ENCODE measurements around the gene PHKB. TPM values are rescaled to one million over a fixed set of nuclear protein-coding genes. Genes with fewer than 3 reads are reported as not detected.
A peak's percentile ranks its signal among the peaks of the same experiment; 100 is the strongest.

Gene PHKB
- total and polyA plus RNA-seq, 2 donors (not counting 1 experiment from before 2014, with no cell fraction given) = 79.0 to 103 TPM

- Histone ChIP-seq H3K36me3 (ENCODE audit: control insufficient read depth, insufficient read depth, low read length) (no peaks in the 10 kb centered on the region), H3K79me2 (ENCODE audit: control insufficient read depth, insufficient read depth, low read length) (no peaks in the 10 kb centered on the region), H3K9ac (ENCODE audit: insufficient read depth, low read length) (no peak overlapping the region), H3K4me3 (replicated peaks in 1 of 4; ENCODE audit: control extremely low read depth in 1 of 4, insufficient read depth in 1 of 4, low read depth in 3 of 4, low read length in 4 of 4) (no peak overlapping the region), H3K27me3 (ENCODE audit: control insufficient read depth, insufficient read depth, low read length) (no peaks in the 10 kb centered on the region), H4K20me1 (ENCODE audit: control insufficient read depth, extremely low read depth, insufficient read depth, low read length) (no peaks in the 10 kb centered on the region), H2AFZ (ENCODE audit: low read length) (no peak overlapping the region), H3K9me3 (ENCODE audit: control insufficient read depth, insufficient read depth, low read depth, low read length) (no peaks in the 10 kb centered on the region), H3K4me2 (ENCODE audit: extremely low read depth, insufficient read depth, low read length) (no peak overlapping the region), H3K27ac (ENCODE audit: insufficient read depth, low read length) (no peak overlapping the region), H3K4me1 (ENCODE audit: control insufficient read depth, extremely low read depth, insufficient read depth, low read length) (no peaks in the 10 kb centered on the region)
- DNase-seq (ENCODE audit: low read depth in 2 of 2) = peak in 1 of 2 donors; percentile 52
- TF ChIP-seq CTCF (conservative IDR thresholded peaks at IDR 0.05 in 1 of 2, IDR thresholded peaks at IDR 0.05 in 1 of 2; ENCODE audit: low read depth in 1 of 2, low read length in 2 of 2) (no peak), EZH2 (IDR thresholded peaks at IDR 0.05; ENCODE audit: low read length, missing control alignments) (no peak)
Measured at GRCh38 chr16:47504599-47504998, 43.5 kb downstream of the PHKB start.

- Histone ChIP-seq H3K27me3 (ENCODE audit: control insufficient read depth, insufficient read depth, low read length) (no peaks in the 10 kb centered on the region), H3K27ac (ENCODE audit: insufficient read depth, low read length) (no peak overlapping the region), H3K36me3 (ENCODE audit: control insufficient read depth, insufficient read depth, low read length) (no peaks in the 10 kb centered on the region), H3K9ac (ENCODE audit: insufficient read depth, low read length) (no peak overlapping the region), H3K9me3 (ENCODE audit: control insufficient read depth, insufficient read depth, low read depth, low read length) (no peaks in the 10 kb centered on the region), H4K20me1 (ENCODE audit: control insufficient read depth, extremely low read depth, insufficient read depth, low read length) (no peaks in the 10 kb centered on the region), H3K4me2 (ENCODE audit: extremely low read depth, insufficient read depth, low read length) (no peak overlapping the region), H2AFZ (ENCODE audit: low read length) (no peak overlapping the region), H3K4me3 (replicated peaks in 1 of 4; ENCODE audit: control extremely low read depth in 1 of 4, insufficient read depth in 1 of 4, low read depth in 3 of 4, low read length in 4 of 4) (no peak overlapping the region), H3K4me1 (ENCODE audit: control insufficient read depth, extremely low read depth, insufficient read depth, low read length) (no peaks in the 10 kb centered on the region), H3K79me2 (ENCODE audit: control insufficient read depth, insufficient read depth, low read length) (no peaks in the 10 kb centered on the region)
- no peak for DNase-seq (ENCODE audit: low read depth in 2 of 2)
- TF ChIP-seq EZH2 (IDR thresholded peaks at IDR 0.05; ENCODE audit: low read length, missing control alignments) = no peak
- no peak for TF ChIP-seq CTCF (conservative IDR thresholded peaks at IDR 0.05 in 1 of 2, IDR thresholded peaks at IDR 0.05 in 1 of 2; ENCODE audit: low read depth in 1 of 2, low read length in 2 of 2)
Measured at GRCh38 chr16:47506800-47507199, 45.7 kb downstream of the PHKB start.

- no peak overlapping the region for H3K9ac ChIP-seq (ENCODE audit: insufficient read depth, low read length)
- no peak overlapping the region for H3K4me2 ChIP-seq (ENCODE audit: extremely low read depth, insufficient read depth, low read length)
- no peak overlapping the region for H2AFZ ChIP-seq (ENCODE audit: low read length)
- H3K27ac ChIP-seq (ENCODE audit: insufficient read depth, low read length) = no peak overlapping the region
- no peaks in the 10 kb centered on the region for H3K9me3 ChIP-seq (ENCODE audit: control insufficient read depth, insufficient read depth, low read depth, low read length)
- DNase-seq (ENCODE audit: low read depth in 2 of 2) = peak in 1 of 2 donors; percentile 10
- H3K4me1 ChIP-seq (ENCODE audit: control insufficient read depth, extremely low read depth, insufficient read depth, low read length) = no peaks in the 10 kb centered on the region
- H4K20me1 ChIP-seq (ENCODE audit: control insufficient read depth, extremely low read depth, insufficient read depth, low read length) = no peaks in the 10 kb centered on the region
- no peaks in the 10 kb centered on the region for H3K79me2 ChIP-seq (ENCODE audit: control insufficient read depth, insufficient read depth, low read length)
- no peak overlapping the region for H3K4me3 ChIP-seq (replicated peaks in 1 of 4; ENCODE audit: control extremely low read depth in 1 of 4, insufficient read depth in 1 of 4, low read depth in 3 of 4, low read length in 4 of 4)
- H3K27me3 ChIP-seq (ENCODE audit: control insufficient read depth, insufficient read depth, low read length) = no peaks in the 10 kb centered on the region
- no peaks in the 10 kb centered on the region for H3K36me3 ChIP-seq (ENCODE audit: control insufficient read depth, insufficient read depth, low read length)
- TF ChIP-seq CTCF (conservative IDR thresholded peaks at IDR 0.05 in 1 of 2, IDR thresholded peaks at IDR 0.05 in 1 of 2; ENCODE audit: low read depth in 1 of 2, low read length in 2 of 2) (no peak), EZH2 (IDR thresholded peaks at IDR 0.05; ENCODE audit: low read length, missing control alignments) (no peak)
Measured at GRCh38 chr16:47507701-47508100, 46.6 kb downstream of the PHKB start.
